H1 (cell line): Measurements from ENCODE around the gene EAF2. TPM values are rescaled to one million over a fixed set of nuclear protein-coding genes. Genes with fewer than 3 reads are reported as not detected.

ENCODE experiments used
- CBX5 ChIP-seq: fragments of 300-800, 300-1000 bp; sonication (generic); IDR thresholded peaks from 2 replicates; pipeline ENCODE4 v1.7.1; 2016; ENCODE audit warnings: antibody characterized with exemption, low read length, low read depth
- GABPA ChIP-seq: IDR thresholded peaks from 2 replicates; pipeline ENCODE4 v1.6.1; 2011; ENCODE audit warnings: mild to moderate bottlenecking, low read length, moderate library complexity, borderline replicate concordance; ENCODE audit not compliant: insufficient read depth
- SAP30 ChIP-seq: fragments of 300-600 bp; sonication (generic); IDR thresholded peaks from 2 replicates; pipeline ENCODE4 v1.7.1; 2012; ENCODE audit warnings: low read length, moderate library complexity, mild to moderate bottlenecking, inconsistent platforms; ENCODE audit not compliant: insufficient read depth, insufficient replicate concordance
- polyA plus RNA-seq, 7 experiments: library from polyadenylated mRNA; depleted of rRNA in 3 of 7; stranded (reverse) in 5 of 7; unstranded in 2 of 7; fragments of >200 nt in 5 of 7; fragments of 200-250 nt in 2 of 7; gene quantifications; 1 replicate in 5 of 7; 2 replicates in 1 of 7; 4 replicates in 1 of 7; pipeline versions ENCODE4 v1.2.1 to v1.2.3, GENCODE V29; 2011 to 2013; ENCODE audit warnings: missing spikeins in 2 of 7, mixed read lengths in 2 of 7
- total RNA-seq: library from RNA; stranded (reverse); fragmentation: NEBNext Ultra II Directional; extraction: Animal tissue kit (Norgen Biotek cat#: 25700); gene quantifications from 2 replicates; pipeline ENCODE4 v1.2.1, GENCODE V29; 2021

EAF2 gene
- total and polyA plus RNA-seq, 2 of the 8 experiments (the other 6 are each of a cell fraction or from before 2014, with no cell fraction given), result 3.6 to 6.6 TPM

GRCh38 chr3:121796970-121797369 is 38.0 kb upstream of the EAF2 start (continued):
- no peak for TF ChIP-seq GABPA
- no peak for TF ChIP-seq CBX5
- no peak for TF ChIP-seq SAP30
